ENCODE measurements around the gene MRPL36.
"Not testable (repeated sequence)": the region's sequence is repeated elsewhere in the genome, so short reads cannot be mapped to it uniquely, and the experiment has no call there.

MRPL36 gene

GRCh38 chr5:1832511-1833250, 33.0 kb upstream of the MRPL36 start:
- no peak for DNase-seq (ENCODE audit: low spot score)

GRCh38 chr5:1831677-1832313, 32.2 kb upstream of the MRPL36 start:
- no peak for DNase-seq (ENCODE audit: low spot score)

- DNase-seq (ENCODE audit: low spot score): no peak
Measured at GRCh38 chr5:1831257-1831656, 31.6 kb upstream of the MRPL36 start.

- no peak for DNase-seq (ENCODE audit: low spot score)
Measured at GRCh38 chr5:1830571-1831228, 31.1 kb upstream of the MRPL36 start.

- no peak for DNase-seq (ENCODE audit: low spot score)
Measured at GRCh38 chr5:1827886-1828397, 28.3 kb upstream of the MRPL36 start.

GRCh38 chr5:1827025-1827885, 27.6 kb upstream of the MRPL36 start:
- DNase-seq (ENCODE audit: low spot score): no peak

GRCh38 chr5:1826235-1826980, 26.8 kb upstream of the MRPL36 start:
- no peak for DNase-seq (ENCODE audit: low spot score)

- no peak for DNase-seq (ENCODE audit: low spot score)
Measured at GRCh38 chr5:1824903-1825841, 25.5 kb upstream of the MRPL36 start.

- no peak for DNase-seq (ENCODE audit: low spot score)
Measured at GRCh38 chr5:1824109-1824821, 24.6 kb upstream of the MRPL36 start.

GRCh38 chr5:1823381-1824034, 23.9 kb upstream of the MRPL36 start:
- no peak for DNase-seq (ENCODE audit: low spot score)

GRCh38 chr5:1821862-1822261, 22.2 kb upstream of the MRPL36 start:
- no peak for DNase-seq (ENCODE audit: low spot score)

GRCh38 chr5:1820926-1821325, 21.3 kb upstream of the MRPL36 start:
- no peak for DNase-seq (ENCODE audit: low spot score)

GRCh38 chr5:1820381-1820780, 20.7 kb upstream of the MRPL36 start:
- DNase-seq (ENCODE audit: low spot score): no peak

- no peak for DNase-seq (ENCODE audit: low spot score)
Measured at GRCh38 chr5:1819458-1819857, 19.8 kb upstream of the MRPL36 start.

- no peak for DNase-seq (ENCODE audit: low spot score)
Measured at GRCh38 chr5:1818784-1819183, 19.1 kb upstream of the MRPL36 start.

GRCh38 chr5:1817261-1818043, 17.8 kb upstream of the MRPL36 start:
- DNase-seq (ENCODE audit: low spot score): no peak

GRCh38 chr5:1816495-1817089, 17.0 kb upstream of the MRPL36 start:
- not testable (repeated sequence) for DNase-seq (ENCODE audit: low spot score)

GRCh38 chr5:1815881-1816292, 16.2 kb upstream of the MRPL36 start:
- DNase-seq (ENCODE audit: low spot score): no peak
